Activated CD8-positive, alpha-beta memory T cell treated with anti-CD3 and anti-CD28 coated beads for 48 hours (primary cell): ENCODE data around the gene C17orf114.
"Not testable (repeated sequence)": the region's sequence is repeated elsewhere in the genome, so short reads cannot be mapped to it uniquely, and the experiment has no call there.

Experiments used
- DNase-seq, 3 experiments: peaks; one replicate each; pipeline ENCODE4 v3.0.0-alpha.2; 2020; ENCODE audit warnings: low read depth in 2 of 3, low spot score in 2 of 3

C17orf114 gene

GRCh38 chr17:4802228-4802627 lies at the start of gene C17orf114:
TSS of gene C17orf114 (minus strand) at chr17:4802328.
- DNase-seq: no peak

- DNase-seq: no peak
Measured at GRCh38 chr17:4851084-4851483, 49.0 kb upstream of the C17orf114 start.

GRCh38 chr17:4850246-4850645 lies 48.1 kb upstream of the C17orf114 start:
- DNase-seq: no peak

- no peak for DNase-seq
Measured at GRCh38 chr17:4849011-4849536, 46.9 kb upstream of the C17orf114 start.

- no peak for DNase-seq
Measured at GRCh38 chr17:4846635-4847390, 44.7 kb upstream of the C17orf114 start.

- no peak for DNase-seq
Measured at GRCh38 chr17:4845118-4845517, 43.0 kb upstream of the C17orf114 start.

GRCh38 chr17:4843321-4844000 lies 41.3 kb upstream of the C17orf114 start:
- DNase-seq: no peak

GRCh38 chr17:4842376-4842775 lies 40.2 kb upstream of the C17orf114 start:
- DNase-seq: no peak

- peak in 1 of 3 experiments; percentile 14 for DNase-seq
Measured at GRCh38 chr17:4840893-4841242, 38.7 kb upstream of the C17orf114 start.

GRCh38 chr17:4839965-4840892 lies 38.1 kb upstream of the C17orf114 start:
- DNase-seq: no peak

GRCh38 chr17:4839221-4839620 lies 37.1 kb upstream of the C17orf114 start:
- no peak for DNase-seq

- DNase-seq: no peak
Measured at GRCh38 chr17:4838309-4838785, 36.2 kb upstream of the C17orf114 start.

GRCh38 chr17:4837471-4838308 lies 35.6 kb upstream of the C17orf114 start:
- no peak for DNase-seq

- no peak for DNase-seq
Measured at GRCh38 chr17:4836221-4836620, 34.1 kb upstream of the C17orf114 start.

- no peak for DNase-seq
Measured at GRCh38 chr17:4834681-4835020, 32.5 kb upstream of the C17orf114 start.

- no peak for DNase-seq
Measured at GRCh38 chr17:4833941-4834680, 32.0 kb upstream of the C17orf114 start.

GRCh38 chr17:4833178-4833940 lies 31.2 kb upstream of the C17orf114 start, which contains the start of gene MINK1:
TSS of gene MINK1 (plus strand) at chr17:4833340. CDS start at chr17:4833584, 244 bp downstream.
- DNase-seq: peak; percentile 57 to 89 (median 68)

- DNase-seq: not testable (repeated sequence)
Measured at GRCh38 chr17:4832829-4833177, 30.7 kb upstream of the C17orf114 start.

- no peak for DNase-seq
Measured at GRCh38 chr17:4827399-4827798, 25.3 kb upstream of the C17orf114 start.
